SK-N-SH (cell line): ENCODE measurements around the gene SENP1. TPM values are rescaled to one million over a fixed set of nuclear protein-coding genes. Genes with fewer than 3 reads are reported as not detected.

Experiments used
- CTCF ChIA-PET: fragments of 300-600, 350-600 bp; formaldehyde crosslinking; extraction: SDS; loops from one replicate; lab custom pipeline; 2021; lab: Yijun Ruan, JAX
- POLR2A ChIA-PET: fragments of 350-600 bp; sonication (Branson Sonifier 250); formaldehyde crosslinking; extraction: SDS; loops from one replicate; lab custom pipeline; 2020; ENCODE audit warnings: antibody characterized with exemption, inconsistent platforms; lab: Yijun Ruan, JAX
- DNase-seq: peaks from one replicate; pipeline ENCODE4 v3.0.0; 2012
- H2AFZ ChIP-seq: fragments of 200-600 bp; sonication (generic); 2 replicates; pipeline ENCODE4 v1.8.1; 2016; ENCODE audit warnings: antibody characterized with exemption, mild to moderate bottlenecking, low read depth
- H3F3A ChIP-seq: fragments of 200-600 bp; sonication (generic); replicated peaks from 2 replicates; pipeline ENCODE3; 2016; ENCODE audit warnings: antibody characterized with exemption, mild to moderate bottlenecking; ENCODE audit not compliant: insufficient read depth
- H3K27ac ChIP-seq, 2 experiments: fragments of 200-500 bp in 1 of 2; fragments of 200-600 bp in 1 of 2; sonication (Bioruptor generic) in 1 of 2; sonication (generic), shearing (Covaris generic) in 1 of 2; 2 replicates each; pipeline versions ENCODE4 v1.5.1 to v1.6.1; 2014 to 2016; ENCODE audit warnings: low read depth in 2 of 2, inconsistent platforms in 1 of 2, low read length in 1 of 2, mild to moderate bottlenecking in 1 of 2, mixed read lengths in 1 of 2
- H3K27me3 ChIP-seq: fragments of 200-600 bp; sonication (generic), shearing (Covaris generic); 2 replicates; pipeline ENCODE4 v1.6.1; 2016; ENCODE audit warnings: mixed run types; ENCODE audit not compliant: insufficient read depth
- H3K36me3 ChIP-seq, 2 experiments: fragments of 200-500 bp in 1 of 2; fragments of 200-600 bp in 1 of 2; sonication (Bioruptor generic) in 1 of 2; sonication (generic) in 1 of 2; replicated peaks in 1 of 2; 2 replicates each; pipeline versions ENCODE3 to v1.5.1; 2014 to 2016; ENCODE audit warnings: low read length in 1 of 2, mild to moderate bottlenecking in 1 of 2; ENCODE audit not compliant: insufficient read depth in 2 of 2, control insufficient read depth in 1 of 2
- H3K4me1 ChIP-seq, 2 experiments: fragments of 200-500 bp in 1 of 2; fragments of 200-600 bp in 1 of 2; sonication (Bioruptor generic) in 1 of 2; sonication (generic), shearing (Covaris generic) in 1 of 2; 2 replicates each; pipeline versions ENCODE4 v1.5.1 to v1.6.1; 2014 to 2016; ENCODE audit warnings: low read depth in 1 of 2, low read length in 1 of 2, mixed run types in 1 of 2; ENCODE audit not compliant: insufficient read depth in 2 of 2, control insufficient read depth in 1 of 2
- H3K4me2 ChIP-seq: fragments of 200-600 bp; sonication (generic), shearing (Covaris generic); 2 replicates; pipeline ENCODE4 v1.6.1; 2017; ENCODE audit warnings: mixed run types
- H3K4me3 ChIP-seq, 2 experiments: fragments of 200-500 bp in 1 of 2; fragments of 200-600 bp in 1 of 2; sonication (Bioruptor generic) in 1 of 2; sonication (generic), shearing (Covaris generic) in 1 of 2; 2 replicates each; pipeline versions ENCODE4 v1.5.1 to v1.8.1; 2014 to 2016; ENCODE audit warnings: low read depth in 2 of 2, inconsistent platforms in 1 of 2, low read length in 1 of 2, mild to moderate bottlenecking in 1 of 2, mixed read lengths in 1 of 2, moderate library complexity in 1 of 2
- H3K79me2 ChIP-seq: fragments of 200-600 bp; sonication (generic); 2 replicates; pipeline ENCODE4 v1.8.1; 2017; ENCODE audit warnings: mild to moderate bottlenecking; ENCODE audit not compliant: insufficient read depth
- H3K9ac ChIP-seq: fragments of 200-600 bp; sonication (generic); 2 replicates; pipeline ENCODE4 v1.6.1; 2017; ENCODE audit warnings: mixed run types
- H3K9me2 ChIP-seq: fragments of 200-600 bp; sonication (generic); 2 replicates; pipeline ENCODE4 v1.6.1; 2017; ENCODE audit warnings: mixed run types
- H3K9me3 ChIP-seq: fragments of 200-600 bp; sonication (generic); 2 replicates; pipeline ENCODE4 v1.6.1; 2017; ENCODE audit warnings: mixed run types, mild to moderate bottlenecking, moderate library complexity
- H4K20me1 ChIP-seq: fragments of 200-600 bp; sonication (generic); 2 replicates; pipeline ENCODE4 v1.6.1; 2017; ENCODE audit warnings: mild to moderate bottlenecking, mixed run types; ENCODE audit not compliant: insufficient read depth
- EZH2phosphoT487 ChIP-seq: fragments of 200-600 bp; sonication (generic); IDR thresholded peaks from 2 replicates; pipeline ENCODE4 v1.6.1; 2017; ENCODE audit warnings: low read depth, mixed run types, mild to moderate bottlenecking, antibody characterized with exemption, moderate library complexity, borderline replicate concordance
- FOSL2 ChIP-seq: IDR thresholded peaks from 2 replicates; pipeline ENCODE4 v1.4.0; 2012; ENCODE audit warnings: low read depth, mild to moderate bottlenecking, moderate library complexity, borderline replicate concordance
- JUND ChIP-seq: IDR thresholded peaks from 2 replicates; pipeline ENCODE4 v1.4.0; 2012
- MEF2A ChIP-seq: IDR thresholded peaks from 2 replicates; pipeline ENCODE4 v1.4.0; 2012; ENCODE audit warnings: low read depth, borderline replicate concordance
- NRF1 ChIP-seq: IDR thresholded peaks from 2 replicates; pipeline ENCODE4 v1.6.1; 2012; ENCODE audit warnings: low read depth, mild to moderate bottlenecking, low read length
- POLR2AphosphoS5 ChIP-seq: IDR thresholded peaks from 2 replicates; pipeline ENCODE4 v1.6.1; 2012; ENCODE audit warnings: low read depth, low read length
- RAD21 ChIP-seq: IDR thresholded peaks from 2 replicates; pipeline ENCODE4 v1.6.1; 2012; ENCODE audit warnings: mild to moderate bottlenecking, low read length
- RCOR1 ChIP-seq: fragments of 150-350 bp; IDR thresholded peaks from 2 replicates; pipeline ENCODE4 v1.6.1; 2017; ENCODE audit warnings: antibody characterized with exemption, low read length
- RFX5 ChIP-seq: IDR thresholded peaks from 2 replicates; pipeline ENCODE4 v1.6.1; 2012; ENCODE audit warnings: mild to moderate bottlenecking, improper control_type of control experiment, low read length
- SIN3A ChIP-seq: IDR thresholded peaks from 2 replicates; pipeline ENCODE4 v1.6.1; 2012; ENCODE audit warnings: low read depth, mild to moderate bottlenecking, low read length, moderate library complexity, borderline replicate concordance
- SMC3 ChIP-seq: IDR thresholded peaks from 2 replicates; pipeline ENCODE4 v1.6.1; 2012; ENCODE audit warnings: low read depth, low read length, improper control_type of control experiment
- TEAD4 ChIP-seq: IDR thresholded peaks from 2 replicates; pipeline ENCODE4 v1.4.0; 2012; ENCODE audit warnings: mild to moderate bottlenecking, borderline replicate concordance; ENCODE audit not compliant: insufficient read depth
- YY1 ChIP-seq: IDR thresholded peaks from 2 replicates; pipeline ENCODE4 v1.4.0; 2012; ENCODE audit warnings: low read depth, mild to moderate bottlenecking
- WGBS: methylation state at CpG from one replicate; pipeline ENCODE4 v1.1.6; 2017; ENCODE audit warnings: low lambda C conversion rate; 5-methylcytosine and 5-hydroxymethylcytosine counted together
- polyA plus RNA-seq, 3 experiments: library from polyadenylated mRNA; depleted of rRNA; stranded (reverse); fragments of >200 nt; gene quantifications; 2 replicates each; pipeline ENCODE4 v1.2.3, GENCODE V29; 2012
- TF ChIP-seq, protein P1 (sequence below): fragments of 200-600 bp; sonication (generic); IDR thresholded peaks from 2 replicates; pipeline ENCODE4 v1.6.1; 2017; ENCODE audit warnings: antibody characterized with exemption, mild to moderate bottlenecking, moderate library complexity
- TF ChIP-seq, protein P2 (sequence below): IDR thresholded peaks from 2 replicates; pipeline ENCODE4 v1.4.0; 2012; ENCODE audit warnings: low read depth, borderline replicate concordance
- TF ChIP-seq, protein P3 (sequence below): fragments of 150-350 bp; IDR thresholded peaks from 2 replicates; pipeline ENCODE4 v1.6.1; 2016; ENCODE audit warnings: mild to moderate bottlenecking, low read depth, low read length

The SENP1 gene
- polyA plus RNA-seq, 1 of the 3 experiments (the other 2 are of a cell fraction) = 5.6 TPM

DNA sequence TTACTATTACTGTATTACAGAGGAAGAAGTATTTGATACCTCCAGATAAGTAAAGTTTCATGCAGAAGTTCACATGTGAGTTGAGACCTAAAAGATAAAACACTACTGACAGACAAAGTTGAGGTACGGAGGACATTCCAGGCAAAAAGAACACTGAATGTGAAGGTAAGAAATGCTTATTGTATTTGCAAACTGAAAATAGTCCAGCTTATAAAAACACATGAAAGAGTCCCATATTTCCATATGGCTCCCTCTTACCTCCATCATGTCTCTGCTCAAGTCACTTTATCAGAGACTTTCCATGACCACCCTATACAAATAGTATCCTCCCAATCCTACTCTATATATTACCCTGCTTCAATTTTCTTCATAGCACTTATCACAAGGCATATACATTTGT, 35.8 kb downstream of the SENP1 start:
- Histone ChIP-seq H3K4me3 (no peak overlapping the region), H3K79me2 (no peaks in the 10 kb centered on the region), H3K4me1 (no peaks in the 10 kb centered on the region), H3K27me3 (no peaks in the 10 kb centered on the region), H3K9me3 (no peaks in the 10 kb centered on the region), H3K4me2 (no peak overlapping the region), H3K9me2 (no peaks in the 10 kb centered on the region), H3K27ac (no peak overlapping the region), H4K20me1 (no peaks in the 10 kb centered on the region), H3K36me3 (peaks cover 60 to 61% of the 10 kb centered on the region in 2 experiments), H2AFZ (no peak overlapping the region), H3F3A (no peaks in the 10 kb centered on the region), H3K9ac (no peak overlapping the region)
- DNase-seq = no peak
- CTCF ChIA-PET = interaction anchor here (1.5 to 1.6 kb wide), 2 partner anchors 14 to 120 kb away, joined by 3 to 4 read pairs; no protein-coding TSS in a partner anchor
- TF ChIP-seq, protein P1, sequence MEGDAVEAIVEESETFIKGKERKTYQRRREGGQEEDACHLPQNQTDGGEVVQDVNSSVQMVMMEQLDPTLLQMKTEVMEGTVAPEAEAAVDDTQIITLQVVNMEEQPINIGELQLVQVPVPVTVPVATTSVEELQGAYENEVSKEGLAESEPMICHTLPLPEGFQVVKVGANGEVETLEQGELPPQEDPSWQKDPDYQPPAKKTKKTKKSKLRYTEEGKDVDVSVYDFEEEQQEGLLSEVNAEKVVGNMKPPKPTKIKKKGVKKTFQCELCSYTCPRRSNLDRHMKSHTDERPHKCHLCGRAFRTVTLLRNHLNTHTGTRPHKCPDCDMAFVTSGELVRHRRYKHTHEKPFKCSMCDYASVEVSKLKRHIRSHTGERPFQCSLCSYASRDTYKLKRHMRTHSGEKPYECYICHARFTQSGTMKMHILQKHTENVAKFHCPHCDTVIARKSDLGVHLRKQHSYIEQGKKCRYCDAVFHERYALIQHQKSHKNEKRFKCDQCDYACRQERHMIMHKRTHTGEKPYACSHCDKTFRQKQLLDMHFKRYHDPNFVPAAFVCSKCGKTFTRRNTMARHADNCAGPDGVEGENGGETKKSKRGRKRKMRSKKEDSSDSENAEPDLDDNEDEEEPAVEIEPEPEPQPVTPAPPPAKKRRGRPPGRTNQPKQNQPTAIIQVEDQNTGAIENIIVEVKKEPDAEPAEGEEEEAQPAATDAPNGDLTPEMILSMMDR = no peak
- no peak for TF ChIP-seq SIN3A
- TF ChIP-seq, protein P2, sequence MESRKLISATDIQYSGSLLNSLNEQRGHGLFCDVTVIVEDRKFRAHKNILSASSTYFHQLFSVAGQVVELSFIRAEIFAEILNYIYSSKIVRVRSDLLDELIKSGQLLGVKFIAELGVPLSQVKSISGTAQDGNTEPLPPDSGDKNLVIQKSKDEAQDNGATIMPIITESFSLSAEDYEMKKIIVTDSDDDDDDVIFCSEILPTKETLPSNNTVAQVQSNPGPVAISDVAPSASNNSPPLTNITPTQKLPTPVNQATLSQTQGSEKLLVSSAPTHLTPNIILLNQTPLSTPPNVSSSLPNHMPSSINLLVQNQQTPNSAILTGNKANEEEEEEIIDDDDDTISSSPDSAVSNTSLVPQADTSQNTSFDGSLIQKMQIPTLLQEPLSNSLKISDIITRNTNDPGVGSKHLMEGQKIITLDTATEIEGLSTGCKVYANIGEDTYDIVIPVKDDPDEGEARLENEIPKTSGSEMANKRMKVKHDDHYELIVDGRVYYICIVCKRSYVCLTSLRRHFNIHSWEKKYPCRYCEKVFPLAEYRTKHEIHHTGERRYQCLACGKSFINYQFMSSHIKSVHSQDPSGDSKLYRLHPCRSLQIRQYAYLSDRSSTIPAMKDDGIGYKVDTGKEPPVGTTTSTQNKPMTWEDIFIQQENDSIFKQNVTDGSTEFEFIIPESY = no peak
- no peak for TF ChIP-seq MEF2A
- TF ChIP-seq FOSL2 = no peak
- TF ChIP-seq TEAD4 = no peak
- no peak for TF ChIP-seq POLR2AphosphoS5
- TF ChIP-seq JUND = no peak
- no peak for TF ChIP-seq RAD21
- no peak for TF ChIP-seq SMC3
- TF ChIP-seq RCOR1 = no peak
- no peak for TF ChIP-seq YY1
- no peak for TF ChIP-seq EZH2phosphoT487
- no peak for TF ChIP-seq RFX5
- TF ChIP-seq, protein P3, sequence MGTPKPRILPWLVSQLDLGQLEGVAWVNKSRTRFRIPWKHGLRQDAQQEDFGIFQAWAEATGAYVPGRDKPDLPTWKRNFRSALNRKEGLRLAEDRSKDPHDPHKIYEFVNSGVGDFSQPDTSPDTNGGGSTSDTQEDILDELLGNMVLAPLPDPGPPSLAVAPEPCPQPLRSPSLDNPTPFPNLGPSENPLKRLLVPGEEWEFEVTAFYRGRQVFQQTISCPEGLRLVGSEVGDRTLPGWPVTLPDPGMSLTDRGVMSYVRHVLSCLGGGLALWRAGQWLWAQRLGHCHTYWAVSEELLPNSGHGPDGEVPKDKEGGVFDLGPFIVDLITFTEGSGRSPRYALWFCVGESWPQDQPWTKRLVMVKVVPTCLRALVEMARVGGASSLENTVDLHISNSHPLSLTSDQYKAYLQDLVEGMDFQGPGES = no peak
- no peak for TF ChIP-seq NRF1
- 95% methylated on average over 1 of the region's 1 CpG for WGBS
- POLR2A ChIA-PET = no interaction called here
